GM12892 (cell line): ENCODE data around the gene EIF4A3.

Experiments used
- POLR2A ChIP-seq: IDR thresholded peaks from 2 replicates; pipeline ENCODE4 v1.6.1; 2011; ENCODE audit warnings: low read depth, low read length, control low read depth
- POLR2AphosphoS5 ChIP-seq: IDR thresholded peaks from 2 replicates; pipeline ENCODE4 v1.6.1; 2011; ENCODE audit warnings: low read depth, low read length, control low read depth
- TAF1 ChIP-seq: IDR thresholded peaks from 2 replicates; pipeline ENCODE4 v1.6.1; 2011; ENCODE audit warnings: low read depth, mild to moderate bottlenecking, control low read depth, low read length, borderline replicate concordance

- no peak for TF ChIP-seq POLR2A
- no peak for TF ChIP-seq TAF1
- no peak for TF ChIP-seq POLR2AphosphoS5
Measured at GRCh38 chr17:80164185-80164584, 17.3 kb upstream of the EIF4A3 start.
